Tibial nerve (tissue), 4 donors: Measurements from ENCODE around the gene ANKDD1B. TPM values are rescaled to one million over a fixed set of nuclear protein-coding genes. Genes with fewer than 3 reads are reported as not detected.

Experiments used
- DNase-seq, 2 donors: peaks; one replicate each; pipeline ENCODE4 v3.0.0-alpha.2; 2019; ENCODE audit warnings: low spot score in 2 of 2
- H3K27ac ChIP-seq, 4 donors: fragments of 200-600 bp; sonication (generic) in 3 of 4; one replicate each; pipeline ENCODE4 v1.5.1; 2017 to 2019; ENCODE audit warnings: mild to moderate bottlenecking in 1 of 4
- H3K27me3 ChIP-seq, 2 donors: fragments of 200-600 bp; sonication (generic) in 1 of 2; one replicate each; pipeline versions ENCODE4 v1.5.1 to v1.6.0; 2017 to 2019
- H3K36me3 ChIP-seq, 3 donors: fragments of 200-600 bp; sonication (generic); one replicate each; pipeline ENCODE4 v1.5.1; 2018 to 2019
- H3K4me1 ChIP-seq, 4 donors: fragments of 200-600 bp; sonication (generic) in 3 of 4; one replicate each; pipeline ENCODE4 v1.5.1; 2017 to 2019
- H3K4me3 ChIP-seq, 4 donors: fragments of 200-600 bp; sonication (generic) in 3 of 4; one replicate each; pipeline ENCODE4 v1.5.1; 2017 to 2019; ENCODE audit warnings: mild to moderate bottlenecking in 1 of 4, moderate library complexity in 1 of 4
- H3K9me3 ChIP-seq, 4 donors: fragments of 200-600 bp; sonication (generic) in 3 of 4; one replicate each; pipeline ENCODE4 v1.5.1; 2017 to 2019
- CTCF ChIP-seq, 5 experiments: fragments of 200-600 bp in 3 of 5; fragments of 450-650 bp in 2 of 5; sonication (generic) in 3 of 5; IDR thresholded peaks; one replicate each; pipeline ENCODE4 v1.5.1; 2016 to 2019; ENCODE audit warnings: antibody characterized with exemption in 5 of 5, mild to moderate bottlenecking in 3 of 5, moderate library complexity in 2 of 5
- EP300 ChIP-seq, 2 donors: sonication (generic); formaldehyde crosslinking; IDR thresholded peaks; one replicate each; pipeline ENCODE4 v1.6.1; 2017; ENCODE audit warnings: antibody characterized with exemption in 2 of 2, mild to moderate bottlenecking in 1 of 2
- POLR2A ChIP-seq, 2 donors: fragments of 450-650 bp; IDR thresholded peaks; one replicate each; pipeline ENCODE4 v1.6.1; 2017; ENCODE audit warnings: antibody characterized with exemption in 2 of 2, mild to moderate bottlenecking in 2 of 2, moderate library complexity in 2 of 2
- WGBS, 2 donors: methylation state at CpG; one replicate each; pipeline ENCODE4 v1.1.5; 2018; 5-methylcytosine and 5-hydroxymethylcytosine counted together
- small RNA-seq: library from RNA; depleted of rRNA; stranded (forward); fragments of <200 nt; gene quantifications from one replicate; pipeline ENCODE3, GENCODE V24; 2016
- total RNA-seq, 4 donors: library from RNA; depleted of rRNA; stranded (reverse); fragments of >200 nt; gene quantifications; one replicate each; pipeline ENCODE4 v1.1.0, GENCODE V29; 2016

Gene ANKDD1B
- total RNA-seq, 4 donors from 2014 or later: 0.63 to 3.9 (median 1.3) TPM

- Histone ChIP-seq H3K9me3 (no peaks in the 10 kb centered on the region), H3K36me3 (peaks cover 0 to 14% (median 0%) of the 10 kb centered on the region in 3 donors), H3K4me1 (peaks cover 0 to 15% (median 12%) of the 10 kb centered on the region in 4 donors), H3K27me3 (no peaks in the 10 kb centered on the region), H3K4me3 (peak within 1 kb of the TSS; percentile 63 to 91 (median 88)), H3K27ac (peak within 1 kb of the TSS; percentile 66 to 92 (median 80))
- 13 to 27% methylated on average over 22 to 49 of the region's 51 CpGs for WGBS, 2 donors
- TF ChIP-seq EP300 (IDR thresholded peaks at IDR 0.05): peak in 1 of 2 donors; percentile 89
- TF ChIP-seq CTCF (IDR thresholded peaks at IDR 0.05): peak in 1 of 5 experiments; percentile 6
- peak; percentile 58 to 59 for TF ChIP-seq POLR2A (IDR thresholded peaks at IDR 0.05)
- DNase-seq: peak; percentile 98 to 99
Measured at GRCh38 chr5:75717082-75717922, 106.0 kb downstream of the ANKDD1B start, which contains the start of gene POC5. Gene POC5 (minus strand): TSS chr5:75717437. CDS start chr5:75712937, 4,500 bp downstream.

- no peaks in the 10 kb centered on the region for H3K36me3 ChIP-seq
- no peak for DNase-seq
- TF ChIP-seq CTCF (IDR thresholded peaks at IDR 0.05) (no peak), EP300 (IDR thresholded peaks at IDR 0.05) (no peak), POLR2A (IDR thresholded peaks at IDR 0.05) (no peak)
- no peaks in the 10 kb centered on the region for H3K9me3 ChIP-seq
- H3K4me3 ChIP-seq: no peak overlapping the region
- 87 to 91% methylated on average over 5 of the region's 5 CpGs for WGBS, 2 donors
- H3K27me3 ChIP-seq: no peaks in the 10 kb centered on the region
- peaks cover 0 to 9% (median 9%) of the 10 kb centered on the region in 4 donors for H3K4me1 ChIP-seq
- no peak overlapping the region for H3K27ac ChIP-seq
Measured at GRCh38 chr5:75720882-75721281, 109.6 kb downstream of the ANKDD1B start.

Small RNA genes lying within 50 kb of the gene (small RNA-seq; reads per million reads assigned to genes)
- gene RNU6-680P: not detected

Other genes with a start within 250 kb of the ANKDD1B start
- gene CERT1, start 99.8 kb upstream of the ANKDD1B start, total RNA-seq: 10 to 100 TPM; 36.1 to 42.3 (median 39.0) TPM
- 10 to 100 TPM; 48.6 to 58.8 (median 56.2) TPM for gene POLK, start 99.6 kb upstream of the ANKDD1B start, total RNA-seq
- gene POC5, start 106.0 kb downstream of the ANKDD1B start, total RNA-seq: 10 to 100 TPM; 11.4 to 39.9 (median 15.0) TPM